Nephron (organoid): ENCODE data around the gene IBTK.

ENCODE experiments used
- H3K27ac Mint-ChIP-seq, 3 experiments: 2 replicates each; pipeline ENCODE4 v1.8.0; 2020; ENCODE audit warnings: mixed read lengths in 3 of 3, mild to moderate bottlenecking in 2 of 3, moderate library complexity in 1 of 3
- H3K27me3 Mint-ChIP-seq: 2 replicates; pipeline ENCODE4 v1.8.0; 2021; ENCODE audit warnings: low read depth, mild to moderate bottlenecking, moderate library complexity, mixed read lengths
- H3K36me3 Mint-ChIP-seq: 2 replicates; pipeline ENCODE4 v1.8.0; 2020; ENCODE audit warnings: low read depth, mixed read lengths
- H3K4me1 Mint-ChIP-seq: 2 replicates; pipeline ENCODE4 v1.8.0; 2020; ENCODE audit warnings: mixed read lengths
- H3K4me3 Mint-ChIP-seq, 3 experiments: 2 replicates each; pipeline ENCODE4 v1.8.0; 2020; ENCODE audit warnings: mild to moderate bottlenecking in 3 of 3, mixed read lengths in 3 of 3, moderate library complexity in 2 of 3
- H3K9me3 Mint-ChIP-seq: 2 replicates; pipeline ENCODE4 v1.8.0; 2020; ENCODE audit warnings: mixed read lengths
- CTCF ChIP-seq, 3 experiments: fragments of 200-600 bp; sonication (generic); IDR thresholded peaks; one replicate each; pipeline ENCODE4 v1.5.0; 2021; ENCODE audit warnings: antibody characterized with exemption in 3 of 3; ENCODE audit not compliant: unreplicated experiment in 3 of 3

The IBTK gene

GRCh38 chr6:82239597-82239996, 7.9 kb downstream of the IBTK start:
- H3K9me3 Mint-ChIP-seq: peaks cover 3% of the 10 kb centered on the region
- H3K36me3 Mint-ChIP-seq: peaks cover 52% of the 10 kb centered on the region
- no peak overlapping the region for H3K27ac Mint-ChIP-seq
- no peaks in the 10 kb centered on the region for H3K27me3 Mint-ChIP-seq
- TF ChIP-seq CTCF (IDR thresholded peaks at IDR 0.05; ENCODE audit: unreplicated experiment in 3 of 3): no peak
- H3K4me3 Mint-ChIP-seq: no peak overlapping the region
- peaks cover 11% of the 10 kb centered on the region for H3K4me1 Mint-ChIP-seq

GRCh38 chr6:82237013-82237412, 10.5 kb downstream of the IBTK start:
- no peak for TF ChIP-seq CTCF (IDR thresholded peaks at IDR 0.05; ENCODE audit: unreplicated experiment in 3 of 3)
- no peak overlapping the region for H3K4me3 Mint-ChIP-seq
- no peaks in the 10 kb centered on the region for H3K9me3 Mint-ChIP-seq
- no peaks in the 10 kb centered on the region for H3K27me3 Mint-ChIP-seq
- peaks cover 42% of the 10 kb centered on the region for H3K36me3 Mint-ChIP-seq
- peaks cover 6% of the 10 kb centered on the region for H3K4me1 Mint-ChIP-seq
- no peak overlapping the region for H3K27ac Mint-ChIP-seq

- TF ChIP-seq CTCF (IDR thresholded peaks at IDR 0.05; ENCODE audit: unreplicated experiment in 3 of 3): no peak
- H3K9me3 Mint-ChIP-seq: no peaks in the 10 kb centered on the region
- peaks cover 56% of the 10 kb centered on the region for H3K36me3 Mint-ChIP-seq
- no peaks in the 10 kb centered on the region for H3K4me1 Mint-ChIP-seq
- no peak overlapping the region for H3K4me3 Mint-ChIP-seq
- H3K27me3 Mint-ChIP-seq: no peaks in the 10 kb centered on the region
- H3K27ac Mint-ChIP-seq: no peak overlapping the region
Measured at GRCh38 chr6:82227770-82228169, 19.8 kb downstream of the IBTK start.

GRCh38 chr6:82220167-82220566, 27.4 kb downstream of the IBTK start:
- H3K4me3 Mint-ChIP-seq: no peak overlapping the region
- no peaks in the 10 kb centered on the region for H3K4me1 Mint-ChIP-seq
- TF ChIP-seq CTCF (IDR thresholded peaks at IDR 0.05; ENCODE audit: unreplicated experiment in 3 of 3): no peak

GRCh38 chr6:82217018-82217586, 30.4 kb downstream of the IBTK start:
- no peak for TF ChIP-seq CTCF (IDR thresholded peaks at IDR 0.05; ENCODE audit: unreplicated experiment in 3 of 3)
- Mint-ChIP-seq H3K27ac (no peak overlapping the region), H3K4me1 (no peaks in the 10 kb centered on the region), H3K9me3 (no peaks in the 10 kb centered on the region), H3K4me3 (no peak overlapping the region), H3K27me3 (no peaks in the 10 kb centered on the region), H3K36me3 (peaks cover 70% of the 10 kb centered on the region)

More at GRCh38 chr6:82220167-82220566, 27.4 kb downstream of the IBTK start:
- no peaks in the 10 kb centered on the region for H3K27me3 Mint-ChIP-seq
- no peaks in the 10 kb centered on the region for H3K9me3 Mint-ChIP-seq
- H3K27ac Mint-ChIP-seq: no peak overlapping the region
- peaks cover 57% of the 10 kb centered on the region for H3K36me3 Mint-ChIP-seq

GRCh38 chr6:82216549-82216948, 31.0 kb downstream of the IBTK start:
- no peak overlapping the region for H3K4me3 Mint-ChIP-seq
- H3K27me3 Mint-ChIP-seq: no peaks in the 10 kb centered on the region
- H3K36me3 Mint-ChIP-seq: peaks cover 75% of the 10 kb centered on the region
- H3K9me3 Mint-ChIP-seq: no peaks in the 10 kb centered on the region
- no peak for TF ChIP-seq CTCF (IDR thresholded peaks at IDR 0.05; ENCODE audit: unreplicated experiment in 3 of 3)
- H3K27ac Mint-ChIP-seq: no peak overlapping the region
- H3K4me1 Mint-ChIP-seq: no peaks in the 10 kb centered on the region
